RWPE1 (cell line): ENCODE data around the gene RBMS3.

Experiments used
- CTCF ChIA-PET: fragments of 350-600 bp; sonication (Branson Sonifier 250); formaldehyde crosslinking; extraction: SDS; loops from one replicate; lab custom pipeline; 2021; lab: Yijun Ruan, JAX
- POLR2A ChIA-PET: fragments of 400-600 bp; formaldehyde crosslinking; extraction: SDS; loops from one replicate; lab custom pipeline; 2020; ENCODE audit warnings: antibody characterized with exemption; ENCODE audit not compliant: low non-redundant PET; lab: Yijun Ruan, JAX
- DNase-seq: peaks from one replicate; pipeline ENCODE4 v3.0.0; 2012; ENCODE audit warnings: low spot score
- H3K27ac ChIP-seq: fragments of 450-650 bp; 2 replicates; pipeline ENCODE4 v1.5.1; 2017
- TF ChIP-seq, protein P1 (sequence below): fragments of 450-650 bp; conservative IDR thresholded peaks from 2 replicates; pipeline ENCODE4 v1.5.1; 2017; ENCODE audit warnings: low read depth, mild to moderate bottlenecking

Gene RBMS3

DNA sequence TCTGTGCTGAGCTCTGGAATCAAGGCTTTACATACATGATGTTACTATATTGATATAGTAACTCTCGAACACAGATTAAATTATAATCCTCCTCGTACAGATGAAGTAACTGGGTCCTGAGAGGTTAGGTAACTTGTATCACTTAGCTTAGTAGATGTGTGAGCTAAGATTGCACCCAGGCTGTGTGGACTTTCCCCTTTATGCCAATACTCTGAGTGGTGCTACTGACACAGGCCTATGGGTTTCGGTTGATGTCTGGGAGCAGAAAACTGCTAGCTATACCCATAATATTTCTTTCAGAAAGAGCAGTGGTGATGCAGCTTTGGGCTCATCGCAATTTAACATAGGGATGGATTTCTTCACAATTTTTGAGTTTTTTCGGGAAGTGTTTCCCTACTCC is 259.7 kb downstream of the RBMS3 start:
- ChIA-PET POLR2A (no interaction called here), CTCF (no interaction called here)
- TF ChIP-seq, protein P1, sequence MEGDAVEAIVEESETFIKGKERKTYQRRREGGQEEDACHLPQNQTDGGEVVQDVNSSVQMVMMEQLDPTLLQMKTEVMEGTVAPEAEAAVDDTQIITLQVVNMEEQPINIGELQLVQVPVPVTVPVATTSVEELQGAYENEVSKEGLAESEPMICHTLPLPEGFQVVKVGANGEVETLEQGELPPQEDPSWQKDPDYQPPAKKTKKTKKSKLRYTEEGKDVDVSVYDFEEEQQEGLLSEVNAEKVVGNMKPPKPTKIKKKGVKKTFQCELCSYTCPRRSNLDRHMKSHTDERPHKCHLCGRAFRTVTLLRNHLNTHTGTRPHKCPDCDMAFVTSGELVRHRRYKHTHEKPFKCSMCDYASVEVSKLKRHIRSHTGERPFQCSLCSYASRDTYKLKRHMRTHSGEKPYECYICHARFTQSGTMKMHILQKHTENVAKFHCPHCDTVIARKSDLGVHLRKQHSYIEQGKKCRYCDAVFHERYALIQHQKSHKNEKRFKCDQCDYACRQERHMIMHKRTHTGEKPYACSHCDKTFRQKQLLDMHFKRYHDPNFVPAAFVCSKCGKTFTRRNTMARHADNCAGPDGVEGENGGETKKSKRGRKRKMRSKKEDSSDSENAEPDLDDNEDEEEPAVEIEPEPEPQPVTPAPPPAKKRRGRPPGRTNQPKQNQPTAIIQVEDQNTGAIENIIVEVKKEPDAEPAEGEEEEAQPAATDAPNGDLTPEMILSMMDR = no peak
- no peak for DNase-seq
- H3K27ac ChIP-seq = no peak overlapping the region

DNA sequence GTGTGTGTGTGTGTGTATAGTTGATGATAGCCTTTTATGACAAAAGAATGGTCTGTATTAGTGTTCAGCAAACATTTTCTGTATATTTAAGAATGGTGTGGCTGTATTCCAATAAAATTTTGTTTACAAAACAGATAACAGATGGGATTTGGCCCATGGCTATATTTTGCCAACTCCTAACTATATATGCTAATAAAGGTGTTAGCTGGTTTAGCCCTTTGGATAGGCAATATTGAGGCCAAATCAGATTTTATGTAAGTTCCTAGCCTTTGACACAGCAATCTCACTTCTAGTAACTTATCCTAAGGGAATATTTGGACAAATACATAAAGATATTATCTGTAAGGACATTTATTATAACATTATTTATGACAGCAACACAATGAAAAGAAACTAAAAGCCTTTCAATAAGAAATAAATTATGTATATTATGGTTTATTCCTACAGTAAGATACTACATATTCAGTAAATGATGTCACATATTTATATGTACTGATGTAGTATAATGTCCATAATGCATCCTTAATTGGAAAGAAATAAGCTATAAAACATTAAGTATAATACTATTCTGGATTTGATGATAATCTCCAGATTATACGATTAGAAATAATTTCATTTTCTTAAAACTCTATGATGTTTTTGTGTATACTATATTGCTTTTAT is 264.0 kb downstream of the RBMS3 start:
- TF ChIP-seq, protein P1 = no peak
- H3K27ac ChIP-seq = no peak overlapping the region
- ChIA-PET CTCF (no interaction called here), POLR2A (no interaction called here)
- no peak for DNase-seq

DNA sequence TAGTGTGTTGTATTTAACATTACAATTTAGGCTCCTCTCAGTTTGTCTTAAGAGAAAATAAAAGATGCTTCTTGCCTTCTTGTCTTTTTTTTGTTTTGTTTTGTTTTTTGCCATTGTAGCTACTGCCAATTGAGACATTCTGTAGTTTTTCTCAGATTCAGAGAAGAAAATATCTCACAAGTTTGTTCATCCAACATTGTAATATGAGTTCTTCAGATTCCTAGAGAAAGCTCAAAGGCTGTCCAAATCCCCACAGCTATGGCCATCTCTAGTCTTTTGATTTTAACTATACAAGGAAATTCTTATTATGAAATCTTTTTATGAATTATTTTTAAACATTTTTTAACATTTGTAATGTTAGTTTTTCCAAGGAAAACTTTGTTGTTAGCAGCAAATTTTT is 264.7 kb downstream of the RBMS3 start:
- TF ChIP-seq, protein P1 = no peak
- H3K27ac ChIP-seq = no peak overlapping the region
- ChIA-PET CTCF (no interaction called here), POLR2A (no interaction called here)
- DNase-seq = no peak

DNA sequence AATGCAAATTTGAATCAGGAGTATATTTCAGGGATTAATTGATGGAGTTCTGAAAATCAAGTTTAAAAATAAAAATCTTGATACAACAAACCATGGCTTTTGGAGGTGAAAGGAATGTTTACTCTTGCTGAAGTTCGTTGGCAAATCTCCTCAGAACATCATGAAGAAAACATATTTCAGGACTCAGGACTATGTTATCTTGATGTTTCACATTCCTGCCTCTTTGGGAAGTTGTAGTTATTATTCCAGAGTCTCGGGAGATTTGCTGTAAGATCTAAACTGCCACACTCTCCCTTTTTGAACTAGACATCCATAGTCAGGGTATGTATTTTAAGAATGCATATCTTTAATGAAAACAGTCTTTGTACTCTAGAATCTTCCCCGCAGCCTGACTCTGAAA is 271.2 kb downstream of the RBMS3 start:
- ChIA-PET POLR2A (no interaction called here), CTCF (no interaction called here)
- TF ChIP-seq, protein P1 = no peak
- no peak overlapping the region for H3K27ac ChIP-seq
- DNase-seq = no peak

DNA sequence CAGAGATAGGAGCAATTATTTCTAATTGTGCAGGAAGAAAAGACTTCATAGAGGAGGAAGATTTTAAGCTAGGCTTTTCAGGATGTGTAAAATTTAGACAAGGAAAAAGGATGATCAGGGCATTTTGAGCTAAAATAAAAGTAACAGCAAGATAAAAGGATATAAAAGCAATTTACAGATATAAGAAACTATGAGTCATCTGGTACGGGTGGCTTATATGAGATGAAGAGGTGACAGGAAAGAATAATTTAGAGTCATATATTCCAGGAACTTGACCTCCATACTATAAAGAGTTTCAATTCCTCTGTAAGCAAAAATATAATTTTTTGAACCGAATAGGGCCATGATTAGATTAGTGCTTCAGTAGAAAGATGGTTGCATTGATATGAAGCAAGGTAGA is 273.7 kb downstream of the RBMS3 start:
- ChIA-PET CTCF (no interaction called here), POLR2A (no interaction called here)
- TF ChIP-seq, protein P1 = no peak
- DNase-seq = no peak
- H3K27ac ChIP-seq = no peak overlapping the region

DNA sequence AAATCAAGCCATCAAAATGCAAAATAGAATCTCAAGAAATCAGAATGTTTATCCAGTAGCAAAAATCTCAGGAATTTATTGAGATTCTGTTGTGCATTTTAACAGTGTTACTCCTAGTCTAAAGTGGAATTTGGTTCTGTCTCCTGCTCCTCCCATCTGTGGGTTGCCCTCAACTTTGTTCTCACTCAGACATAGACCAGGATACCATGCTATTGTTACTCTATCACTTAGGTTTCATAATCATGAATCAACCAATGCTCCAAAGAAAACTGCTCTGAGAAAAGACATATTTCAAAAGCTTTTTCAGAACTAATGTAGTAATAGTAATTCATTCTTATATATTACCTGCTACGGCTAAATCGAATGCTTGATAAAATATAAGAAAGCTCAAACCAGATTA is 274.7 kb downstream of the RBMS3 start:
- H3K27ac ChIP-seq = no peak overlapping the region
- DNase-seq = no peak
- TF ChIP-seq, protein P1 = no peak
- POLR2A ChIA-PET = no interaction called here
- CTCF ChIA-PET = interaction anchor here (0.6 kb wide), 1 partner anchor 648 kb away, joined by 4 read pairs; no protein-coding TSS in a partner anchor
